ENCODE measurements around the gene TUBGCP4.

DNA sequence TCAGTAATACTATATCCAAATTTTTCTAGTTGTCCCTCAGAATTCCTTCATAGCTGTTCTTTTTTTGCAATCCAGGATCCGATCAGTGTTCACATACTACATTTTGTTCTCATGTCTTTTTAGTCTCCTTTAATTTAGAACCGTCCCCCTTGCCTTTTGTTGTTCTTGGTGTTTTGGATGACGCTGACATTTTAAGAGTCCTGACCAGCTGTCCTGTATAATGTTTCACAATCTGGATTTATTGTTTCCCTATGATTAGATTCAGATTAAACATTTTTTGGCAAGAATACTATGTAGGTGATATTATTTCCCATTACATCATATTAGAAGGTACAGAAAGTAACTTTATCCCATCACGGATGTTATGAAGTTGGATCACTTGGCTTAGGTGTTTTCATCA is 11.4 kb downstream of the TUBGCP4 start:
- TF ChIP-seq POLR2AphosphoS5 (IDR thresholded peaks at IDR 0.05; ENCODE audit: low read depth, low read length) = no peak
- TF ChIP-seq, protein P1, sequence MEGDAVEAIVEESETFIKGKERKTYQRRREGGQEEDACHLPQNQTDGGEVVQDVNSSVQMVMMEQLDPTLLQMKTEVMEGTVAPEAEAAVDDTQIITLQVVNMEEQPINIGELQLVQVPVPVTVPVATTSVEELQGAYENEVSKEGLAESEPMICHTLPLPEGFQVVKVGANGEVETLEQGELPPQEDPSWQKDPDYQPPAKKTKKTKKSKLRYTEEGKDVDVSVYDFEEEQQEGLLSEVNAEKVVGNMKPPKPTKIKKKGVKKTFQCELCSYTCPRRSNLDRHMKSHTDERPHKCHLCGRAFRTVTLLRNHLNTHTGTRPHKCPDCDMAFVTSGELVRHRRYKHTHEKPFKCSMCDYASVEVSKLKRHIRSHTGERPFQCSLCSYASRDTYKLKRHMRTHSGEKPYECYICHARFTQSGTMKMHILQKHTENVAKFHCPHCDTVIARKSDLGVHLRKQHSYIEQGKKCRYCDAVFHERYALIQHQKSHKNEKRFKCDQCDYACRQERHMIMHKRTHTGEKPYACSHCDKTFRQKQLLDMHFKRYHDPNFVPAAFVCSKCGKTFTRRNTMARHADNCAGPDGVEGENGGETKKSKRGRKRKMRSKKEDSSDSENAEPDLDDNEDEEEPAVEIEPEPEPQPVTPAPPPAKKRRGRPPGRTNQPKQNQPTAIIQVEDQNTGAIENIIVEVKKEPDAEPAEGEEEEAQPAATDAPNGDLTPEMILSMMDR (IDR thresholded peaks at IDR 0.05) = no peak

Data from Panc1 (cell line).